WERI-Rb-1 (cell line): ENCODE results near the gene WNT11.

Experiments used
- DNase-seq: peaks from one replicate; pipeline ENCODE4 v3.0.0-alpha.2; 2020
- H3K27ac ChIP-seq: fragments of 250-450 bp; sonication (Bioruptor Pico); 2 replicates; pipeline ENCODE4 v1.5.1; 2020; ENCODE audit warnings: mild to moderate bottlenecking, moderate library complexity
- H3K27me3 ChIP-seq: fragments of 250-450 bp; sonication (Bioruptor Pico); 2 replicates; pipeline ENCODE4 v1.5.1; 2021; ENCODE audit warnings: mild to moderate bottlenecking, low read depth, moderate library complexity; ENCODE audit not compliant: insufficient read depth, severe bottlenecking
- H3K36me3 ChIP-seq: fragments of 250-450 bp; sonication (Bioruptor Pico); 2 replicates; pipeline ENCODE4 v1.5.1; 2020; ENCODE audit warnings: mild to moderate bottlenecking, moderate library complexity
- H3K4me3 ChIP-seq: 2 replicates; pipeline ENCODE4 v1.5.1; 2011; ENCODE audit warnings: low read depth, mild to moderate bottlenecking, control low read depth, low read length
- H3K9me3 ChIP-seq: fragments of 250-450 bp; sonication (Bioruptor Pico); 2 replicates; pipeline ENCODE4 v1.5.1; 2021; ENCODE audit warnings: mild to moderate bottlenecking, moderate library complexity; ENCODE audit not compliant: severe bottlenecking
- CTCF ChIP-seq: IDR thresholded peaks from 2 replicates; pipeline ENCODE4 v1.5.1; 2011; ENCODE audit warnings: low read depth, mild to moderate bottlenecking, control low read depth, inconsistent platforms, low read length

Gene WNT11

GRCh38 chr11:76196849-76197248, 9.5 kb downstream of the WNT11 start:
- DNase-seq, result no peak
- Histone ChIP-seq H3K27me3 (no peaks in the 10 kb centered on the region), H3K4me3 (no peak overlapping the region), H3K27ac (no peak overlapping the region), H3K9me3 (no peaks in the 10 kb centered on the region), H3K36me3 (no peaks in the 10 kb centered on the region)
- TF ChIP-seq CTCF, result no peak

DNA sequence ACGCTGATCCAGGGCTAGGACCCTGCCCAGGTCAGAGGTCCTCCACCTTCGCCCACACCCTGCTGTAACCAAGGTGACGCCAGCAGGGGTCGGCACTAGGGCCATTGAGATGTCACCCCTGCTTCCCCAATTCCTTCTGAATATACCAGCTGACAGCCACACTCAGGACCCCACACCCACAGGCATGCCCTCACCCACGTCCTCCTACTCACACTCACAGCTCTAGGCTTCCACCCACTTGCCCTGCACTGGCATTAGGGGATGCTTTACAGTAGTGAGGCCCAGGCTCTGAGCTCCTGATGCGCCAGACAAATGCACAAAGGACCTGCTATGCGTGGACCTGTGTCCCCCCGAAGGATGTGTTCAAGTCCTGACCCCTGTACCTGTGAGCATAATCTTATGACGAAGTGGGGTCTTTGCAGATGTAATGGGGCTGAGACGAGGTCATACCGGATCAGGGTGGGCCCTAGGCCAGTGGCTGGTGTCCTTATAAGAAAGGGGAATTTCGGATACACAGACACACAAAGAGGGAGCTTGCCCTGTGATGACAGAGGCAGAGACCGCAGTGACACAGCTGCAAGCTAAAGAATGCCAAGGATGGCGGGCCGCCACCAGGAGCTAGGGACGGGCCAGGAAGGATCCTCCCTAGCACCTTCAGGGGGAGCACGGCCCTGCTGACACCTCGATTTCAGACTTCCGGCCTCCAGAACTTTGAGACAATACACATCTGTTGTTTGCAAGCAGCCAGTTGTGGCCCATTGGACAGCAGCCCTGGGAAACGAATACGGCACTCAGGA, 11.2 kb downstream of the WNT11 start:
- TF ChIP-seq CTCF, result no peak
- no peak for DNase-seq
- Histone ChIP-seq H3K36me3 (no peaks in the 10 kb centered on the region), H3K27me3 (no peaks in the 10 kb centered on the region), H3K27ac (no peak overlapping the region), H3K4me3 (no peak overlapping the region), H3K9me3 (no peaks in the 10 kb centered on the region)

GRCh38 chr11:76193219-76193618, 13.1 kb downstream of the WNT11 start:
- Histone ChIP-seq H3K4me3 (no peak overlapping the region), H3K27ac (no peak overlapping the region), H3K36me3 (no peaks in the 10 kb centered on the region), H3K27me3 (no peaks in the 10 kb centered on the region), H3K9me3 (no peaks in the 10 kb centered on the region)
- TF ChIP-seq CTCF, result no peak
- no peak for DNase-seq

DNA sequence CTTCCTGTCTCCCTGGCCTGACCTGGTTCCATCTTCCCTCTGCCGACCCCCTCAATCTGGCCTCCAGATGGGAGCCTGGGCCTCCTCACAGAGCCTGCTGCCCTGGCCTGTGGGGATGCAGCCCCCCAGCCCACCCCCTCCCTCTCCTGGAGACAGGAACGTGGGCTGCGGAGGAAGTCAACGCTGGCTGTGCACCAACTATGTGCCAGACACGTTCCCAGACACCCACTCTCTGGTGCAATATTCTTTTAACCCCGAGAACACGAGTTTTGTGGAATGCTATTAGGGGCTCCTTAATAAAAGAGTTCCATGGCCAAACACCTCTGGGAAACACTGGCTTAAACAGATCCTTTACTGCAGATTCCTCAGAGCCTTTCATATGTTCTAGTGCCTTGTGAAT, 15.9 kb downstream of the WNT11 start:
- no peaks in the 10 kb centered on the region for H3K9me3 ChIP-seq
- no peak for DNase-seq
- H3K27ac ChIP-seq, result no peak overlapping the region
- H3K27me3 ChIP-seq, result no peaks in the 10 kb centered on the region
- no peaks in the 10 kb centered on the region for H3K36me3 ChIP-seq
- TF ChIP-seq CTCF, result no peak
- no peak overlapping the region for H3K4me3 ChIP-seq

GRCh38 chr11:76189682-76190081, 16.6 kb downstream of the WNT11 start:
- Histone ChIP-seq H3K9me3 (no peaks in the 10 kb centered on the region), H3K36me3 (no peaks in the 10 kb centered on the region), H3K27ac (no peak overlapping the region), H3K4me3 (no peak overlapping the region), H3K27me3 (no peaks in the 10 kb centered on the region)
- DNase-seq, result no peak
- TF ChIP-seq CTCF, result no peak

GRCh38 chr11:76188873-76189272, 17.4 kb downstream of the WNT11 start:
- Histone ChIP-seq H3K36me3 (no peaks in the 10 kb centered on the region), H3K4me3 (no peak overlapping the region), H3K27me3 (no peaks in the 10 kb centered on the region), H3K27ac (peak overlapping the region; percentile 7; the same call in 1 of the 2 replicates), H3K9me3 (no peaks in the 10 kb centered on the region)
- no peak for TF ChIP-seq CTCF
- DNase-seq, result no peak
